ENCODE results near the gene SMYD3.
A peak's percentile ranks its signal among the peaks of the same experiment; 100 is the strongest.

SMYD3 gene

GRCh38 chr1:246128494-246129069 is 378.5 kb downstream of the SMYD3 start:
- in situ Hi-C loops (cut with HindIII; ENCODE audit: low pct_ligation_motif_present, low pct_unique_long_range_greater_than_20kb, low sequenced_read_pairs) = no loop called here
- DNase-seq = no peak

GRCh38 chr1:246126580-246126979 is 380.5 kb downstream of the SMYD3 start:
- DNase-seq = no peak
- in situ Hi-C loops (cut with HindIII; ENCODE audit: low pct_ligation_motif_present, low pct_unique_long_range_greater_than_20kb, low sequenced_read_pairs) = no loop called here

GRCh38 chr1:246122071-246122470 is 385.0 kb downstream of the SMYD3 start:
- DNase-seq = no peak
- in situ Hi-C loops (cut with HindIII; ENCODE audit: low pct_ligation_motif_present, low pct_unique_long_range_greater_than_20kb, low sequenced_read_pairs) = no loop called here

- in situ Hi-C loops (cut with HindIII; ENCODE audit: low pct_ligation_motif_present, low pct_unique_long_range_greater_than_20kb, low sequenced_read_pairs) = no loop called here
- DNase-seq = no peak
Measured at GRCh38 chr1:246121533-246121932, 385.5 kb downstream of the SMYD3 start.

- DNase-seq = peak; percentile 55
- in situ Hi-C loops (cut with HindIII; ENCODE audit: low pct_ligation_motif_present, low pct_unique_long_range_greater_than_20kb, low sequenced_read_pairs) = no loop called here
Measured at GRCh38 chr1:246117066-246117791, 389.9 kb downstream of the SMYD3 start.

GRCh38 chr1:246114369-246114768 is 392.7 kb downstream of the SMYD3 start:
- in situ Hi-C loops (cut with HindIII; ENCODE audit: low pct_ligation_motif_present, low pct_unique_long_range_greater_than_20kb, low sequenced_read_pairs) = no loop called here
- no peak for DNase-seq

- in situ Hi-C loops (cut with HindIII; ENCODE audit: low pct_ligation_motif_present, low pct_unique_long_range_greater_than_20kb, low sequenced_read_pairs) = no loop called here
Measured at GRCh38 chr1:246113555-246114095, 393.5 kb downstream of the SMYD3 start.

GRCh38 chr1:246111570-246111969 is 395.5 kb downstream of the SMYD3 start:
- in situ Hi-C loops (cut with HindIII; ENCODE audit: low pct_ligation_motif_present, low pct_unique_long_range_greater_than_20kb, low sequenced_read_pairs) = no loop called here
- no peak for DNase-seq

More at GRCh38 chr1:246113555-246114095, 393.5 kb downstream of the SMYD3 start:
- DNase-seq = no peak

GRCh38 chr1:246110343-246111219 is 396.5 kb downstream of the SMYD3 start:
- in situ Hi-C loops (cut with HindIII; ENCODE audit: low pct_ligation_motif_present, low pct_unique_long_range_greater_than_20kb, low sequenced_read_pairs) = no loop called here
- DNase-seq = no peak

GRCh38 chr1:246108278-246108925 is 398.7 kb downstream of the SMYD3 start:
- in situ Hi-C loops (cut with HindIII; ENCODE audit: low pct_ligation_motif_present, low pct_unique_long_range_greater_than_20kb, low sequenced_read_pairs) = no loop called here

GRCh38 chr1:246107516-246108277 is 399.4 kb downstream of the SMYD3 start:
- in situ Hi-C loops (cut with HindIII; ENCODE audit: low pct_ligation_motif_present, low pct_unique_long_range_greater_than_20kb, low sequenced_read_pairs) = no loop called here
- no peak for DNase-seq

More at GRCh38 chr1:246108278-246108925, 398.7 kb downstream of the SMYD3 start:
- no peak for DNase-seq

- DNase-seq = no peak
- in situ Hi-C loops (cut with HindIII; ENCODE audit: low pct_ligation_motif_present, low pct_unique_long_range_greater_than_20kb, low sequenced_read_pairs) = no loop called here
Measured at GRCh38 chr1:246106342-246106763, 400.7 kb downstream of the SMYD3 start.

- in situ Hi-C loops (cut with HindIII; ENCODE audit: low pct_ligation_motif_present, low pct_unique_long_range_greater_than_20kb, low sequenced_read_pairs) = no loop called here
- no peak for DNase-seq
Measured at GRCh38 chr1:246104927-246105326, 402.2 kb downstream of the SMYD3 start.

- in situ Hi-C loops (cut with HindIII; ENCODE audit: low pct_ligation_motif_present, low pct_unique_long_range_greater_than_20kb, low sequenced_read_pairs) = no loop called here
- no peak for DNase-seq
Measured at GRCh38 chr1:246099570-246099969, 407.5 kb downstream of the SMYD3 start.

GRCh38 chr1:246096356-246096755 is 410.7 kb downstream of the SMYD3 start:
- in situ Hi-C loops (cut with HindIII; ENCODE audit: low pct_ligation_motif_present, low pct_unique_long_range_greater_than_20kb, low sequenced_read_pairs) = no loop called here
- no peak for DNase-seq

GRCh38 chr1:246095443-246095842 is 411.6 kb downstream of the SMYD3 start:
- in situ Hi-C loops (cut with HindIII; ENCODE audit: low pct_ligation_motif_present, low pct_unique_long_range_greater_than_20kb, low sequenced_read_pairs) = no loop called here
- DNase-seq = no peak

GRCh38 chr1:246093230-246093629 is 413.8 kb downstream of the SMYD3 start:
- in situ Hi-C loops (cut with HindIII; ENCODE audit: low pct_ligation_motif_present, low pct_unique_long_range_greater_than_20kb, low sequenced_read_pairs) = no loop called here

GRCh38 chr1:246092136-246092535 is 414.9 kb downstream of the SMYD3 start:
- DNase-seq = no peak
- in situ Hi-C loops (cut with HindIII; ENCODE audit: low pct_ligation_motif_present, low pct_unique_long_range_greater_than_20kb, low sequenced_read_pairs) = no loop called here

More at GRCh38 chr1:246093230-246093629, 413.8 kb downstream of the SMYD3 start:
- no peak for DNase-seq

Measured in ACHN (cell line).